ENCODE data around the gene MYO9B. TPM values are rescaled to one million over a fixed set of nuclear protein-coding genes. Genes with fewer than 3 reads are reported as not detected.
"Not testable (repeated sequence)": the region's sequence is repeated elsewhere in the genome, so short reads cannot be mapped to it uniquely, and the experiment has no call there.

MYO9B gene
- total RNA-seq, 1 experiment from 2014 or later = 94.3 TPM

DNA sequence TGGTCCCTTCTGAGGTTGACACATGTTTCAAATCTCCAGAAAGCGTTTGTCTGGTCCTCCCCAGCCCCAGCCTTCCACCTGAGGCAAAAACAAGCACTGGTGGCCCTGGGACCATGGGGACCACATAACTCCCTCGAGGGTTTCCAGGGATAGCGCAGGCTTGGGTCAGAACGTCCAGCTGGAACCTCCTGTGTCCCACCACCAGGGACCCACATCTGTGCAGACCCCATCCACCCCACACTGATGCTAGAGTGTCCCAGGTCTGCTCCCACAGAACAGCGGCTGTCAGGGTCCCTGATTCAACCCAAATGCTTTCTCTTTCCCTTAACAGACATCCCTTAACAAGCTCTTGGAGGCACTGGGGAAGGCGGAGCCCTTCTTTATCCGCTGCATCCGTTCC lies 110.0 kb downstream of the MYO9B start:
- H3K4me1 Mint-ChIP-seq = peaks cover 12% of the 10 kb centered on the region
- peaks cover 20% of the 10 kb centered on the region for H3K36me3 Mint-ChIP-seq
- no peaks in the 10 kb centered on the region for H3K9me3 Mint-ChIP-seq
- no peak for TF ChIP-seq SMAD4 (CRISPR knock-in tag; IDR thresholded peaks at IDR 0.05)
- no peak for TF ChIP-seq ZNF396 (CRISPR knock-in tag; IDR thresholded peaks at IDR 0.05; ENCODE audit: borderline replicate concordance)
- TF ChIP-seq ZNF138 (CRISPR knock-in tag; conservative IDR thresholded peaks at IDR 0.05) = no peak
- no peaks in the 10 kb centered on the region for H3K27me3 Mint-ChIP-seq (ENCODE audit: low read depth)
- no peak overlapping the region for H3K27ac Mint-ChIP-seq
- no peak overlapping the region for H3K4me3 Mint-ChIP-seq
- ATAC-seq = no peak
- ChIA-PET CTCF (interaction anchor here (0.6 to 0.7 kb wide), 2 partner anchors 66 to 89 kb away, joined by 3 to 4 read pairs; no protein-coding TSS in a partner anchor), POLR2A (no interaction called here)
- no peak for DNase-seq (ENCODE audit: low spot score)

DNA sequence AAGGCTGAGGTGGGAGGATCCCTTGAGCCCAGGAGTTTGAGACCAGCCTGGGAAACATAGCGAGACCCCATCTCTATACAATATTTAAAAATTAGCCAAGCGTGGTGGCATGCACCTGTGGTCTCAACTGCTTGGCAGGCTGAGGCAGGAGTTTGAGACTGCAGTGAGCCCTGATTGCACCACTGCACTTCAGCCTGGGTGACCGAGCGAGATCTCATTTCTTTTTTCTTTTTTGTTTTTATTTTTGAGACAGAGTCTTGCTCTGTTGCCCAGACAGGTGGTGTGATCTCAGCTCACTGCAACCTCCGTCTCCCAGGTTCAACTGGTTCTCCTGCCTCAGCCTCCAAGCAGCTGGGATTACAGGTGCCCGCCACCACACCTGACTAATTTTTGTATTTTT lies 116.2 kb downstream of the MYO9B start:
- CTCF ChIA-PET; DNase-seq (ENCODE audit: low spot score); H3K27ac Mint-ChIP-seq; H3K9me3 Mint-ChIP-seq; H3K4me3 Mint-ChIP-seq; H3K4me1 Mint-ChIP-seq; H3K27me3 Mint-ChIP-seq (ENCODE audit: low read depth); ATAC-seq; POLR2A ChIA-PET: not testable (repeated sequence)
- peaks cover 27% of the 10 kb centered on the region for H3K36me3 Mint-ChIP-seq

DNA sequence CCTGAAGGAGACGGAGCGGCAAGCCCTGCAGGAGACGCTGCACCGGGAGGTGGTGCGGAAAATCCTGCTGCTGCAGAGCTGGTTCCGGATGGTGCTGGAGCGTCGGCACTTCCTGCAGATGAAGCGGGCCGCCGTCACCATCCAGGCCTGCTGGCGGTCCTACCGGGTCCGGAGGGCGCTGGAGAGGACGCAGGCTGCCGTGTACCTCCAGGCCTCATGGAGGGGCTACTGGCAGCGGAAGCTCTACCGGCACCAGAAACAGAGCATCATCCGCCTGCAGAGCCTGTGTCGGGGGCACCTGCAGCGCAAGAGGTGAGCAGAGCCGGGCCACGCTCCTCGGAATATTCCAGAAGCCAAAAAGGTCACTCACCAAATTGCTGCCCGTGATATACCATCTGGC lies 117.2 kb downstream of the MYO9B start:
- Mint-ChIP-seq H3K36me3 (peaks cover 32% of the 10 kb centered on the region), H3K9me3 (no peaks in the 10 kb centered on the region), H3K4me1 (no peaks in the 10 kb centered on the region), H3K4me3 (no peak overlapping the region), H3K27me3 (ENCODE audit: low read depth) (no peaks in the 10 kb centered on the region), H3K27ac (no peak overlapping the region)
- TF ChIP-seq, protein P1, sequence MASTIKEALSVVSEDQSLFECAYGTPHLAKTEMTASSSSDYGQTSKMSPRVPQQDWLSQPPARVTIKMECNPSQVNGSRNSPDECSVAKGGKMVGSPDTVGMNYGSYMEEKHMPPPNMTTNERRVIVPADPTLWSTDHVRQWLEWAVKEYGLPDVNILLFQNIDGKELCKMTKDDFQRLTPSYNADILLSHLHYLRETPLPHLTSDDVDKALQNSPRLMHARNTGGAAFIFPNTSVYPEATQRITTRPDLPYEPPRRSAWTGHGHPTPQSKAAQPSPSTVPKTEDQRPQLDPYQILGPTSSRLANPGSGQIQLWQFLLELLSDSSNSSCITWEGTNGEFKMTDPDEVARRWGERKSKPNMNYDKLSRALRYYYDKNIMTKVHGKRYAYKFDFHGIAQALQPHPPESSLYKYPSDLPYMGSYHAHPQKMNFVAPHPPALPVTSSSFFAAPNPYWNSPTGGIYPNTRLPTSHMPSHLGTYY (CRISPR knock-in tag; IDR thresholded peaks at IDR 0.05) = no peak
- TF ChIP-seq ZNF416 (CRISPR knock-in tag; IDR thresholded peaks at IDR 0.05) (no peak), MLX (CRISPR knock-in tag; IDR thresholded peaks at IDR 0.05) (no peak)
- no peak for DNase-seq (ENCODE audit: low spot score)
- no peak for ATAC-seq
- POLR2A ChIA-PET = no interaction called here
- CTCF ChIA-PET = no interaction called here

DNA sequence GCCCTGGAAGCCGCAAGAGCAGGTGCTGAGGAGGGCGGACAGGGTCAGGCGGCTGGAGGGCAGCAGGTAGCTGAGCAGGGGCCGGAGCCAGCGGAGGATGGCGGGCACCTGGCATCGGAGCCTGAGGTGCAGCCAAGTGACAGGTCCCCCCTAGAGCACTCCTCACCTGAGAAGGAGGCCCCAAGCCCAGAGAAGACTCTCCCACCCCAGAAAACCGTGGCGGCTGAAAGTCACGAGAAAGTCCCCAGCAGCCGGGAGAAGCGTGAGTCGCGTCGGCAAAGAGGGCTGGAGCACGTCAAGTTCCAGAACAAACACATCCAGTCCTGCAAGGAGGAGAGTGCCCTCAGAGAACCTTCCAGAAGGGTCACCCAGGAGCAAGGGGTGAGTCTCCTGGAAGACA lies 119.0 kb downstream of the MYO9B start:
- peaks cover 35% of the 10 kb centered on the region for H3K36me3 Mint-ChIP-seq
- ChIA-PET POLR2A (interaction anchor here (0.6 kb wide), 1 partner anchor 31 kb away, joined by 3 read pairs; no protein-coding TSS in a partner anchor), CTCF (no interaction called here)
- no peaks in the 10 kb centered on the region for H3K9me3 Mint-ChIP-seq
- no peaks in the 10 kb centered on the region for H3K27me3 Mint-ChIP-seq (ENCODE audit: low read depth)
- no peak overlapping the region for H3K27ac Mint-ChIP-seq
- no peaks in the 10 kb centered on the region for H3K4me1 Mint-ChIP-seq
- no peak for DNase-seq (ENCODE audit: low spot score)
- ATAC-seq = no peak
- H3K4me3 Mint-ChIP-seq = no peak overlapping the region
- no peak for TF ChIP-seq JUN (CRISPR knock-in tag; IDR thresholded peaks at IDR 0.05)
- no peak for TF ChIP-seq ZNF263 (CRISPR knock-in tag; IDR thresholded peaks at IDR 0.05; ENCODE audit: low read depth)
- TF ChIP-seq ATF6 (CRISPR knock-in tag; IDR thresholded peaks at IDR 0.05) = no peak
- no peak for TF ChIP-seq PRRX2 (CRISPR knock-in tag; IDR thresholded peaks at IDR 0.05)
- TF ChIP-seq ZNF396 (CRISPR knock-in tag; IDR thresholded peaks at IDR 0.05; ENCODE audit: borderline replicate concordance) = no peak
- no peak for TF ChIP-seq KAT7 (CRISPR knock-in tag; IDR thresholded peaks at IDR 0.05; ENCODE audit: borderline replicate concordance)
- TF ChIP-seq NR3C1 (CRISPR knock-in tag; conservative IDR thresholded peaks at IDR 0.05; ENCODE audit: low read depth) = no peak
- TF ChIP-seq TCF7 (CRISPR knock-in tag; IDR thresholded peaks at IDR 0.05; ENCODE audit: low read depth) = no peak
- TF ChIP-seq ZNF281 (CRISPR knock-in tag; IDR thresholded peaks at IDR 0.05) = no peak
- TF ChIP-seq ZNF121 (CRISPR knock-in tag; IDR thresholded peaks at IDR 0.05) = no peak
- no peak for TF ChIP-seq ATF2 (CRISPR knock-in tag; IDR thresholded peaks at IDR 0.05; ENCODE audit: borderline replicate concordance, low read depth)
- TF ChIP-seq ESRRA (CRISPR knock-in tag; IDR thresholded peaks at IDR 0.05; ENCODE audit: borderline replicate concordance) = no peak
